Kidney (tissue), 14 donors: ENCODE measurements around the gene ABHD17A. TPM values are rescaled to one million over a fixed set of nuclear protein-coding genes. Genes with fewer than 3 reads are reported as not detected.
A peak's percentile ranks its signal among the peaks of the same experiment; 100 is the strongest.

ENCODE experiments used
- DNase-seq, 5 donors: peaks; one replicate each; pipeline ENCODE4 v3.0.0-alpha.2; 2013 to 2020
- FAIRE-seq: peaks from 2 replicates; lab custom pipeline; 2012; peaks lifted over from hg19 to GRCh38; lab: Jason Lieb, UNC
- H3K27ac ChIP-seq, 2 donors: one replicate each; pipeline ENCODE4 v1.7.0; 2013; ENCODE audit warnings: low read depth in 2 of 2, low read length in 2 of 2, inconsistent platforms in 1 of 2
- H3K27me3 ChIP-seq: one replicate; pipeline ENCODE4 v1.7.1; 2013; ENCODE audit warnings: low read length, inconsistent platforms; ENCODE audit not compliant: control insufficient read depth, insufficient read depth
- H3K36me3 ChIP-seq, 3 donors: one replicate each; pipeline versions ENCODE4 v1.7.0 to v1.7.1; 2013; ENCODE audit warnings: low read length in 3 of 3, control low read depth in 1 of 3, inconsistent platforms in 1 of 3; ENCODE audit not compliant: insufficient read depth in 3 of 3, control insufficient read depth in 2 of 3
- H3K4me1 ChIP-seq, 3 donors: one replicate each; pipeline versions ENCODE4 v1.7.0 to v1.7.1; 2013; ENCODE audit warnings: low read length in 3 of 3, inconsistent platforms in 1 of 3, low read depth in 1 of 3; ENCODE audit not compliant: control insufficient read depth in 2 of 3, insufficient read depth in 2 of 3
- H3K4me3 ChIP-seq, 3 donors: one replicate each; pipeline versions ENCODE4 v1.7.0 to v1.8.1; 2013; ENCODE audit warnings: low read length in 3 of 3, control low read depth in 1 of 3, inconsistent platforms in 1 of 3
- H3K9ac ChIP-seq, 3 donors: one replicate each; pipeline versions ENCODE4 v1.7.0 to v1.7.1; 2013; ENCODE audit warnings: low read length in 3 of 3, control low read depth in 1 of 3, inconsistent platforms in 1 of 3
- H3K9me3 ChIP-seq, 3 donors: one replicate each; pipeline versions ENCODE4 v1.7.0 to v1.7.1; 2013; ENCODE audit warnings: low read length in 3 of 3, control low read depth in 1 of 3, inconsistent platforms in 1 of 3; ENCODE audit not compliant: control insufficient read depth in 2 of 3, insufficient read depth in 1 of 3
- intact Hi-C: fragments of 100-400 bp; cut with DNase I; formaldehyde crosslinking; loops from one replicate; pipeline ENCODE4 v1.11.1; 2022
- polyA plus RNA-seq: library from polyadenylated mRNA; stranded (reverse); fragments of 350-450 nt; fragmentation: Illumina TruSeq; extraction: RNeasy Lipid Tissue Mini Kit (QIAGEN cat#74804); gene quantifications from one replicate; pipeline ENCODE4 v1.2.3, GENCODE V29; 2014; ENCODE audit warnings: low read depth, low replicate concordance; ENCODE audit not compliant: insufficient read depth
- total RNA-seq: library from RNA; stranded (reverse); fragmentation: NEBNext Ultra II Directional; extraction: Animal tissue kit (Norgen Biotek cat#: 25700); gene quantifications from one replicate; pipeline ENCODE4 v1.2.1, GENCODE V29; 2021
- TF ChIP-seq, protein P1 (sequence below): IDR thresholded peaks from 3 replicates; pipeline ENCODE4 v1.5.1; 2012; ENCODE audit warnings: mild to moderate bottlenecking, moderate library complexity, borderline replicate concordance; ENCODE audit not compliant: insufficient read depth; ENCODE audit errors: extremely low read depth
- donor health status: control.
- donor health status: control.
- donor health status: control.
- donor health status: control.
- donor health status: control.
- donor health status: DM: yes; HTN: yes; CAD: no.
- donor health status: Normal renal cell carcinoma (clear cell type).

Gene ABHD17A
- total and polyA plus RNA-seq, 2 donors from 2014 or later, result 63.8 to 65.1 TPM

GRCh38 chr19:1905110-1905862, 20.0 kb upstream of the ABHD17A start, which contains the start of the genes ADAT3 and SCAMP4:
Gene ADAT3, plus strand, starts transcription at chr19:1905399. Its CDS starts 6,649 bp downstream, at chr19:1912048.
Gene SCAMP4, plus strand, starts transcription at chr19:1905399. Its CDS starts 9,621 bp downstream, at chr19:1915020.
- peak within 1 kb of the TSS; percentile 52 to 87 (median 83) for H3K4me3 ChIP-seq
- peak within 1 kb of the TSS; percentile 29 to 71 (median 66) for H3K9ac ChIP-seq
- peak within 1 kb of the TSS; percentile 74 to 82 for H3K27ac ChIP-seq
- FAIRE-seq (peak; percentile 11), DNase-seq (peak; percentile 99 to 100 (median 99))
- H3K36me3 ChIP-seq, result no peaks in the 10 kb centered on the region
- TF ChIP-seq, protein P1, sequence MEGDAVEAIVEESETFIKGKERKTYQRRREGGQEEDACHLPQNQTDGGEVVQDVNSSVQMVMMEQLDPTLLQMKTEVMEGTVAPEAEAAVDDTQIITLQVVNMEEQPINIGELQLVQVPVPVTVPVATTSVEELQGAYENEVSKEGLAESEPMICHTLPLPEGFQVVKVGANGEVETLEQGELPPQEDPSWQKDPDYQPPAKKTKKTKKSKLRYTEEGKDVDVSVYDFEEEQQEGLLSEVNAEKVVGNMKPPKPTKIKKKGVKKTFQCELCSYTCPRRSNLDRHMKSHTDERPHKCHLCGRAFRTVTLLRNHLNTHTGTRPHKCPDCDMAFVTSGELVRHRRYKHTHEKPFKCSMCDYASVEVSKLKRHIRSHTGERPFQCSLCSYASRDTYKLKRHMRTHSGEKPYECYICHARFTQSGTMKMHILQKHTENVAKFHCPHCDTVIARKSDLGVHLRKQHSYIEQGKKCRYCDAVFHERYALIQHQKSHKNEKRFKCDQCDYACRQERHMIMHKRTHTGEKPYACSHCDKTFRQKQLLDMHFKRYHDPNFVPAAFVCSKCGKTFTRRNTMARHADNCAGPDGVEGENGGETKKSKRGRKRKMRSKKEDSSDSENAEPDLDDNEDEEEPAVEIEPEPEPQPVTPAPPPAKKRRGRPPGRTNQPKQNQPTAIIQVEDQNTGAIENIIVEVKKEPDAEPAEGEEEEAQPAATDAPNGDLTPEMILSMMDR, result no peak
- H3K27me3 ChIP-seq, result no peaks in the 10 kb centered on the region
- H3K9me3 ChIP-seq, result no peaks in the 10 kb centered on the region
- intact Hi-C loops, result no loop called here
- H3K4me1 ChIP-seq, result peaks cover 0 to 23% (median 5%) of the 10 kb centered on the region in 3 donors

GRCh38 chr19:1904860-1905109, 19.5 kb upstream of the ABHD17A start:
- TF ChIP-seq, protein P1, result no peak
- DNase-seq (no peak), FAIRE-seq (no peak)
- H3K36me3 ChIP-seq, result no peaks in the 10 kb centered on the region
- H3K27ac ChIP-seq, result peak overlapping the region; percentile 73 to 82
- no peak overlapping the region for H3K4me3 ChIP-seq
- H3K27me3 ChIP-seq, result no peaks in the 10 kb centered on the region
- H3K9ac ChIP-seq, result peak overlapping the region in 1 of 3 donors; percentile 48
- peaks cover 0 to 20% (median 5%) of the 10 kb centered on the region in 3 donors for H3K4me1 ChIP-seq
- intact Hi-C loops, result no loop called here
- no peaks in the 10 kb centered on the region for H3K9me3 ChIP-seq

- Histone ChIP-seq H3K27me3 (no peaks in the 10 kb centered on the region), H3K4me3 (no peak overlapping the region), H3K9me3 (no peaks in the 10 kb centered on the region), H3K27ac (no peak overlapping the region), H3K4me1 (peaks cover 0 to 13% (median 5%) of the 10 kb centered on the region in 3 donors), H3K36me3 (no peaks in the 10 kb centered on the region), H3K9ac (no peak overlapping the region)
- DNase-seq (no peak), FAIRE-seq (no peak)
- intact Hi-C loops, result no loop called here
- TF ChIP-seq, protein P1, result no peak
These were observed 17.6 kb upstream of the ABHD17A start for GRCh38 chr19:1902923-1903322.
